GM23248 (cell line): Measurements from ENCODE around the gene BRD4.

ENCODE experiments used
- EZH2 ChIP-seq: fragments of 200-600 bp; sonication (generic); IDR thresholded peaks from 2 replicates; pipeline ENCODE4 v1.6.1; 2018; ENCODE audit warnings: antibody characterized with exemption, mild to moderate bottlenecking; ENCODE audit not compliant: insufficient read depth, poor library complexity, severe bottlenecking
- EZH2phosphoT487 ChIP-seq: fragments of 200-600 bp; sonication (generic); IDR thresholded peaks from 2 replicates; pipeline ENCODE4 v1.6.1; 2018; ENCODE audit warnings: antibody characterized with exemption, moderate library complexity, mild to moderate bottlenecking, low read depth; ENCODE audit not compliant: insufficient read depth

- no peak for TF ChIP-seq EZH2
- TF ChIP-seq EZH2phosphoT487, result no peak
These were observed 88.9 kb downstream of the BRD4 start for GRCh38 chr19:15243236-15243957.
